Breast epithelium (tissue), 4 donors: ENCODE data around the gene GPR35. TPM values are rescaled to one million over a fixed set of nuclear protein-coding genes. Genes with fewer than 3 reads are reported as not detected.

Source experiments
- DNase-seq, 2 donors: peaks; one replicate each; pipeline ENCODE4 v3.0.0-alpha.2; 2019; ENCODE audit warnings: low spot score in 2 of 2
- H3K27ac ChIP-seq, 2 donors: fragments of 200-600 bp; sonication (generic) in 1 of 2; one replicate each; pipeline ENCODE4 v1.5.1; 2016 to 2019; ENCODE audit warnings: mild to moderate bottlenecking in 1 of 2
- H3K27me3 ChIP-seq, 2 donors: fragments of 200-600 bp; sonication (generic) in 1 of 2; one replicate each; pipeline versions ENCODE4 v1.5.1 to v1.6.0; 2017 to 2019; ENCODE audit warnings: control low read depth in 1 of 2, mild to moderate bottlenecking in 1 of 2
- H3K36me3 ChIP-seq: fragments of 200-600 bp; one replicate; pipeline ENCODE4 v1.5.1; 2019
- H3K4me1 ChIP-seq, 2 donors: fragments of 200-600 bp; sonication (generic); one replicate each; pipeline ENCODE4 v1.5.1; 2016 to 2019; ENCODE audit warnings: control low read depth in 1 of 2
- H3K4me3 ChIP-seq, 3 donors: fragments of 200-600 bp; sonication (generic); 1 replicate in 2 of 3; 2 replicates in 1 of 3; pipeline ENCODE4 v1.5.1; 2016 to 2019; ENCODE audit warnings: mild to moderate bottlenecking in 3 of 3, moderate library complexity in 2 of 3
- H3K9me3 ChIP-seq, 2 donors: fragments of 200-600 bp; sonication (generic) in 1 of 2; one replicate each; pipeline ENCODE4 v1.5.1; 2016 to 2019; ENCODE audit warnings: control low read depth in 1 of 2
- CTCF ChIP-seq, 3 donors: fragments of 450-650 bp; IDR thresholded peaks; one replicate each; pipeline ENCODE4 v1.5.1; 2016 to 2017; ENCODE audit warnings: antibody characterized with exemption in 3 of 3, mild to moderate bottlenecking in 3 of 3, moderate library complexity in 3 of 3
- POLR2A ChIP-seq: fragments of 450-650 bp; IDR thresholded peaks from one replicate; pipeline ENCODE4 v1.6.1; 2016; ENCODE audit warnings: antibody characterized with exemption, mild to moderate bottlenecking, moderate library complexity
- POLR2AphosphoS5 ChIP-seq, 3 donors: sonication (generic); formaldehyde crosslinking; IDR thresholded peaks; one replicate each; pipeline ENCODE4 v1.6.1; 2017; ENCODE audit warnings: antibody characterized with exemption in 3 of 3
- intact Hi-C: fragments of 100-400 bp; cut with DNase I; formaldehyde crosslinking; loops from one replicate; pipeline ENCODE4 v1.15.1; 2023; ENCODE audit warnings: low total_unique reads
- total RNA-seq, 3 donors: library from RNA; depleted of rRNA; stranded (reverse); fragments of >200 nt; gene quantifications; one replicate each; pipeline ENCODE4 v1.1.0, GENCODE V29; 2016

The GPR35 gene
- total RNA-seq, 3 donors from 2014 or later = 1.6 to 4.7 (median 2.6) TPM

- Histone ChIP-seq H3K36me3 (no peaks in the 10 kb centered on the region), H3K4me3 (no peak overlapping the region), H3K27ac (no peak overlapping the region), H3K4me1 (peaks cover 17 to 24% of the 10 kb centered on the region in 2 donors), H3K27me3 (no peaks in the 10 kb centered on the region), H3K9me3 (no peaks in the 10 kb centered on the region)
- DNase-seq = no peak
- TF ChIP-seq POLR2AphosphoS5 (IDR thresholded peaks at IDR 0.05) (no peak), CTCF (IDR thresholded peaks at IDR 0.05) (no peak), POLR2A (no peak)
- intact Hi-C loops = no loop called here
Observed at GRCh38 chr2:240582781-240583180, 42.5 kb upstream of the GPR35 start.

- intact Hi-C loops = loop anchor here (1.0 kb wide), 1 partner anchor 16 kb away; no protein-coding TSS in a partner anchor
- DNase-seq = no peak
Observed at GRCh38 chr2:240583774-240584173, 41.5 kb upstream of the GPR35 start.

GRCh38 chr2:240584486-240585031 lies 40.7 kb upstream of the GPR35 start:
- no peak for DNase-seq
- peak overlapping the region in 1 of 2 donors; percentile 9 for H3K27ac ChIP-seq

More at GRCh38 chr2:240583774-240584173, 41.5 kb upstream of the GPR35 start:
- Histone ChIP-seq H3K36me3 (no peaks in the 10 kb centered on the region), H3K4me1 (peaks cover 24 to 29% of the 10 kb centered on the region in 2 donors), H3K9me3 (no peaks in the 10 kb centered on the region), H3K4me3 (no peak overlapping the region), H3K27me3 (no peaks in the 10 kb centered on the region), H3K27ac (no peak overlapping the region)
- TF ChIP-seq POLR2AphosphoS5 (IDR thresholded peaks at IDR 0.05) (no peak), CTCF (IDR thresholded peaks at IDR 0.05) (no peak), POLR2A (no peak)

GRCh38 chr2:240585101-240585500 lies 40.2 kb upstream of the GPR35 start:
- Histone ChIP-seq H3K9me3 (no peaks in the 10 kb centered on the region), H3K4me1 (peaks cover 22 to 24% of the 10 kb centered on the region in 2 donors), H3K36me3 (no peaks in the 10 kb centered on the region), H3K27me3 (no peaks in the 10 kb centered on the region), H3K27ac (peak overlapping the region; percentile 9 to 93), H3K4me3 (peak overlapping the region; percentile 84 to 97 (median 87))
- intact Hi-C loops = no loop called here
- no peak for TF ChIP-seq POLR2AphosphoS5 (IDR thresholded peaks at IDR 0.05)
- TF ChIP-seq CTCF (IDR thresholded peaks at IDR 0.05) = no peak
- no peak for TF ChIP-seq POLR2A
- DNase-seq = no peak

More at GRCh38 chr2:240584486-240585031, 40.7 kb upstream of the GPR35 start:
- intact Hi-C loops = loop anchor here (1.0 kb wide), 1 partner anchor 17 kb away; no protein-coding TSS in a partner anchor
- no peaks in the 10 kb centered on the region for H3K9me3 ChIP-seq
- H3K4me1 ChIP-seq = peaks cover 24 to 27% of the 10 kb centered on the region in 2 donors
- H3K36me3 ChIP-seq = no peaks in the 10 kb centered on the region
- no peaks in the 10 kb centered on the region for H3K27me3 ChIP-seq
- H3K4me3 ChIP-seq = peak overlapping the region in 2 of 3 donors; percentile 87 to 97
- TF ChIP-seq CTCF (IDR thresholded peaks at IDR 0.05) = no peak
- no peak for TF ChIP-seq POLR2A
- no peak for TF ChIP-seq POLR2AphosphoS5 (IDR thresholded peaks at IDR 0.05)

GRCh38 chr2:240585681-240586197 lies 39.5 kb upstream of the GPR35 start:
- H3K36me3 ChIP-seq = no peaks in the 10 kb centered on the region
- DNase-seq = no peak
- H3K27me3 ChIP-seq = no peaks in the 10 kb centered on the region
- H3K4me3 ChIP-seq = peak overlapping the region; percentile 84 to 97 (median 87)
- intact Hi-C loops = no loop called here
- peaks cover 22 to 24% of the 10 kb centered on the region in 2 donors for H3K4me1 ChIP-seq
- TF ChIP-seq POLR2AphosphoS5 (IDR thresholded peaks at IDR 0.05) (no peak), CTCF (IDR thresholded peaks at IDR 0.05) (no peak), POLR2A (no peak)
- no peaks in the 10 kb centered on the region for H3K9me3 ChIP-seq
- peak overlapping the region; percentile 93 to 98 for H3K27ac ChIP-seq
